Progenitor cell of endocrine pancreas (in vitro differentiated cells): ENCODE results near the gene PMPCA. TPM values are rescaled to one million over a fixed set of nuclear protein-coding genes. Genes with fewer than 3 reads are reported as not detected.

Source experiments
- DNase-seq: peaks from one replicate; pipeline ENCODE4 v3.0.0; 2021; ENCODE audit warnings: low spot score; ENCODE audit not compliant: unreplicated experiment
- H3K27ac Mint-ChIP-seq: 2 replicates; pipeline ENCODE4 v1.8.0; 2021; ENCODE audit warnings: mild to moderate bottlenecking, moderate library complexity, mixed read lengths
- H3K27me3 Mint-ChIP-seq: 2 replicates; pipeline ENCODE4 v1.8.0; 2021; ENCODE audit warnings: mixed read lengths
- H3K36me3 Mint-ChIP-seq: 2 replicates; pipeline ENCODE4 v1.8.0; 2022; ENCODE audit warnings: mixed read lengths; ENCODE audit not compliant: insufficient read depth
- H3K4me1 Mint-ChIP-seq: 2 replicates; pipeline ENCODE4 v1.8.0; 2021; ENCODE audit warnings: low read depth, mixed read lengths
- H3K4me3 Mint-ChIP-seq: 2 replicates; pipeline ENCODE4 v1.8.0; 2021; ENCODE audit warnings: low read depth, mild to moderate bottlenecking, moderate library complexity, mixed read lengths
- H3K9me3 Mint-ChIP-seq: 2 replicates; pipeline ENCODE4 v1.8.0; 2021; ENCODE audit warnings: low read depth, mixed read lengths
- total RNA-seq: library from RNA; stranded (reverse); gene quantifications from 2 replicates; pipeline ENCODE4 v1.2.1, GENCODE V29; 2021
- TF ChIP-seq, protein P1 (sequence below): fragments of 200-600 bp; sonication (generic); IDR thresholded peaks from one replicate; pipeline ENCODE4 v1.5.0; 2021; ENCODE audit warnings: antibody characterized with exemption, mild to moderate bottlenecking; ENCODE audit not compliant: unreplicated experiment

The PMPCA gene
- total RNA-seq, 1 donor from 2014 or later: 68.3 TPM

DNA sequence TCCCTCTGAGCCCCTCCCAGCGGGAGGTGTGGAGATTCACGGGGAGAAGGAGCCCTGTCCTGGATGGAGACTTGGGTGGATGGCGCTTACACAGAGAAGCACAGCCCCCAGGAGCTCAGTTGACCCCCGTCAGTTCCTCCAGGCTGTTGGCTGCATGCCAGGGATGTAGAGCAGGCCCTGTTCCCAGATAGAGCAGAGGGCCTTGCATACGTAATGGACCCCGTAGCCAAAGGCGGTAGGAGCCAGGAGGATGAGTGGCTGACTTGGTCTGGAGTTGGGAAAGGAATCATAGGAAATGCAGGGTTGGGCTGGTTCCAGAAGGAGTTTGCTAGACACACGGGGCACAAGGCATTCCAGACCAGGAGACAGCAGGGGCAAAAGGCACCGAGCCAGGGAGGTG is 2.5 kb downstream of the PMPCA start:
- H3K36me3 Mint-ChIP-seq: peaks cover 13% of the 10 kb centered on the region
- peaks cover 18% of the 10 kb centered on the region for H3K4me1 Mint-ChIP-seq
- H3K4me3 Mint-ChIP-seq: no peak overlapping the region
- no peak overlapping the region for H3K27ac Mint-ChIP-seq
- DNase-seq: no peak
- no peaks in the 10 kb centered on the region for H3K9me3 Mint-ChIP-seq
- TF ChIP-seq, protein P1, sequence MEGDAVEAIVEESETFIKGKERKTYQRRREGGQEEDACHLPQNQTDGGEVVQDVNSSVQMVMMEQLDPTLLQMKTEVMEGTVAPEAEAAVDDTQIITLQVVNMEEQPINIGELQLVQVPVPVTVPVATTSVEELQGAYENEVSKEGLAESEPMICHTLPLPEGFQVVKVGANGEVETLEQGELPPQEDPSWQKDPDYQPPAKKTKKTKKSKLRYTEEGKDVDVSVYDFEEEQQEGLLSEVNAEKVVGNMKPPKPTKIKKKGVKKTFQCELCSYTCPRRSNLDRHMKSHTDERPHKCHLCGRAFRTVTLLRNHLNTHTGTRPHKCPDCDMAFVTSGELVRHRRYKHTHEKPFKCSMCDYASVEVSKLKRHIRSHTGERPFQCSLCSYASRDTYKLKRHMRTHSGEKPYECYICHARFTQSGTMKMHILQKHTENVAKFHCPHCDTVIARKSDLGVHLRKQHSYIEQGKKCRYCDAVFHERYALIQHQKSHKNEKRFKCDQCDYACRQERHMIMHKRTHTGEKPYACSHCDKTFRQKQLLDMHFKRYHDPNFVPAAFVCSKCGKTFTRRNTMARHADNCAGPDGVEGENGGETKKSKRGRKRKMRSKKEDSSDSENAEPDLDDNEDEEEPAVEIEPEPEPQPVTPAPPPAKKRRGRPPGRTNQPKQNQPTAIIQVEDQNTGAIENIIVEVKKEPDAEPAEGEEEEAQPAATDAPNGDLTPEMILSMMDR: no peak
- no peaks in the 10 kb centered on the region for H3K27me3 Mint-ChIP-seq

DNA sequence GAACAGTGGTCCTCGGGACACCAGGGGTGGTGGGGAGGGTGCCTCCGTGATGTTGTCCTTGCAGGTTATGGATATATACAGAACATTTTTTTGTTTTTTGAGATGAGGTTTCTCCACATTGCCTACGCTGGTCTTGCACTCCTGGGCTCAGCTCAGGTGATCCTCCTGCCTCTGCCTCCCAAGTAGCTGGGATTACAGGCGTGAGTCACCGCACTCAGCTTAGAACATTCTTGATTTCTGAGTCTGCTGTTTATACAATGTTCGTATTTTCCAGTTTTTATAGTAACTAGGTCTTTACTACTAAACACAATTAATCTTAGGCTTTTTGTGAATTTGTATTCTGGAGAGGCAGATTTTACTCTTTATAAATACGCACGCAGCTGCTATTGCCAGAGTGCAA is 6.0 kb downstream of the PMPCA start:
- Mint-ChIP-seq H3K27me3 (no peaks in the 10 kb centered on the region), H3K36me3 (peaks cover 15% of the 10 kb centered on the region), H3K27ac (no peak overlapping the region), H3K4me1 (peaks cover 2% of the 10 kb centered on the region), H3K4me3 (no peak overlapping the region), H3K9me3 (no peaks in the 10 kb centered on the region)
- DNase-seq: no peak
- TF ChIP-seq, protein P1: no peak

DNA sequence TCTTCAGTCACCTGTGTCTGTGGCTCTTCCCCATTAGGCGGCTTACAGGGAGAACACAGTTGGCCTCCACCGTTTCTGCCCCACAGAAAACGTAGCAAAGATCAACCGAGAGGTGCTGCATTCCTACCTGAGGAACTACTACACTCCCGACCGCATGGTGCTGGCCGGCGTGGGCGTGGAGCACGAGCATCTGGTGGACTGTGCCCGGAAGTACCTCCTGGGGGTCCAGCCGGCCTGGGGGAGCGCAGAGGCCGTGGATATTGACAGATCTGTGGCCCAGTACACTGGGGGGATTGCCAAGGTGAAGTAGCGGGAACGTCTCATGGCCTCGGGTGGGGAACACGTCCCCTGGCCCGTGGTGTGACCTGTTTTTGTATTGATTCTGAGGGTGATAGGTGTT is 6.5 kb downstream of the PMPCA start:
- TF ChIP-seq, protein P1: no peak

DNA sequence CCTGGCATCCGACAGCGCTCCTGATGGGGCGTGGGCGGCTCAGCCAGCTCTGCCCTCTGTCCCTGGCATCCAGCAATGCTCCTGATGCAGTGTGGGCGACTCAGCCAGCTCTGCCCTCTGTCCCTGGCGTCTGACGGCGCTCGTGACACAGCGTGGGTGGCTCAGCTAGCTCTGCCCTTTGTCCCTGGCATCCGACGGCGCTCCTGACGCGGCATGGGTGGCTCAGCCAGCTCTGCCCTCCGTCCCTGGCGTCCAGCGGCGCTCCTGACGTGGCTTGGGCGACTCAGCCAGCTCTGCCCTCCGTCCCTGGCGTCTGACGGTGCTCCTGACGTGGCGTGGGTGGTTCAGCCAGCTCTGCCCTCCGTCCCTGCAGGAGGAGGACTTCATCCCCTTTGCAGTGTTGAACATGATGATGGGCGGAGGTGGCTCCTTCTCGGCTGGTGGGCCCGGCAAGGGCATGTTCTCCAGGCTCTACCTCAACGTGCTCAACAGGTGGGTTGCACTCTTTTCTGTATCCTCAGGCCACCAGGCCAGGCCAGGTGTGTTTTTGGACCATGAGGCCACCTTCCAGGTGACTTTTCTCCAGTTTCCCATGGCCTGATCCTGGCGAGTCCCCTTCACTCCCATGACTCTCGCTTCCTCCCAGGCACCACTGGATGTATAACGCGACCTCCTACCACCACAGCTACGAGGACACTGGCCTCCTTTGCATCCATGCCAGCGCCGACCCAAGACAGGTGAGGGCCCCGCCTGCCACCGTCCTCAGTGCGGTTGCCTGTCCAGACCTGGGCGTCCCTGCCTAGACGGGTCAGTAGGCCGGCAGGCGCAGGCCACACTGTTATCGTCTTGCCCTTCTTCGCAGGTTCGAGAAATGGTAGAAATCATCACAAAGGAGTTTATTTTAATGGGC is 8.0 kb downstream of the PMPCA start:
- no peak overlapping the region for H3K4me3 Mint-ChIP-seq
- H3K36me3 Mint-ChIP-seq: peaks cover 15% of the 10 kb centered on the region
- TF ChIP-seq, protein P1: no peak
- no peaks in the 10 kb centered on the region for H3K4me1 Mint-ChIP-seq
- DNase-seq: no peak
- no peak overlapping the region for H3K27ac Mint-ChIP-seq
- H3K9me3 Mint-ChIP-seq: no peaks in the 10 kb centered on the region
- H3K27me3 Mint-ChIP-seq: no peaks in the 10 kb centered on the region

More for the DNA sequence above, 6.5 kb downstream of the PMPCA start:
- DNase-seq: no peak
- H3K27me3 Mint-ChIP-seq: no peaks in the 10 kb centered on the region
- H3K36me3 Mint-ChIP-seq: peaks cover 15% of the 10 kb centered on the region
- H3K4me1 Mint-ChIP-seq: no peaks in the 10 kb centered on the region
- no peak overlapping the region for H3K27ac Mint-ChIP-seq
- no peaks in the 10 kb centered on the region for H3K9me3 Mint-ChIP-seq
- no peak overlapping the region for H3K4me3 Mint-ChIP-seq

DNA sequence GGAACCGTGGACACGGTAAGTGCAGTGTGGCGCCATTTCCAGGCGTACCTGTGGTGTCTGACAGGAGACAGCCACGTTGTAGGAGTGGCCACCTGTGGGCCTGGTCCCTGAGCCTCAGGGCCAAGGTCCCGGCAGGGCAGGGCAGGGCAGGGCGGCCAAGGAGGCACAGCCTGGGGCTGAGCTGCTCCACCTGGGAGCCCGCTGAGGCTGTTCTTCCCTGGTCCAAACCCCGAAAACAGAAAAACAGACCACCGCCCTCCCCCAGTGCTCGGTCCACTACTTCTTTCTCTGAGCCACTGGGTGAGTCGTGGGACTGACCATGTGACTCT is 8.6 kb downstream of the PMPCA start:
- Mint-ChIP-seq H3K27me3 (no peaks in the 10 kb centered on the region), H3K36me3 (peaks cover 12% of the 10 kb centered on the region), H3K9me3 (no peaks in the 10 kb centered on the region), H3K4me1 (no peaks in the 10 kb centered on the region), H3K4me3 (no peak overlapping the region), H3K27ac (no peak overlapping the region)
- DNase-seq: no peak
- TF ChIP-seq, protein P1: no peak
